Skin epidermis (tissue), 12 donors: Measurements from ENCODE around the gene HOXB6.

Source experiments
- H3K27ac ChIP-seq, 21 experiments: fragments of 200-600 bp; sonication (generic) in 11 of 21; one replicate each; pipeline ENCODE4 v1.5.0; 2020; ENCODE audit warnings: mild to moderate bottlenecking in 3 of 21, inconsistent platforms in 2 of 21, moderate library complexity in 2 of 21
- H3K4me3 ChIP-seq, 7 experiments: fragments of 200-600 bp; sonication (generic) in 2 of 7; one replicate each; pipeline ENCODE4 v1.5.0; 2020; ENCODE audit warnings: inconsistent platforms in 2 of 7, mild to moderate bottlenecking in 2 of 7, moderate library complexity in 1 of 7

Gene HOXB6

DNA sequence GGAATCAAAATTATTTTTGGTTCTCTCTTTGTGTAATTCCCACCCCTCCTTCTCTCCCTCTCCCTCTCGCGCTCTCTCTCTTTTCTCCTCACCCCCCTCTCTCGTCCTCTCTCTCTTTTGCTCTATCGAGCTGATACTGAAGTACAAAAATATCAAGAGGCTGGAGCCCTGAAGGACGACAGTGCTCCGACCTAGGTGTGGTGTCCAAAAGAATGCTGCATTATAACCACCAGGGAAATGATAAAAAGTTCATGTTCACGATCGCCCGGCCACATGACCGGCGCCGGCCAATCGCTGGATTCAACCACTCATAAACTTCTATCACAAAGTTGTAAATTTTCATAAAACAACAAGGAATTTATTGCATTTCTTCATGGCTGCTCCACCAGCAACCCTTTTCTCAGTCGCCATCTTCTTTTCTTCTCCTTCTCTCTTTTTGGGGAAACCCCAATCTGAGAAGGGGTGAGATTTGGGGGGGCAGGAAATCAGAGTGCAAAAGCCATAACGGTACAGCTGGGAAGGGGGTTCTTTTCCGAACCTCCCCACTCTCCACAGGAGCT, at the start of gene HOXB6:
Gene HOXB6, minus strand, starts transcription at position 217 of the 560 bp plus-strand sequence. CDS start 6,836 bp downstream, outside the sequence.
- peak within 1 kb of the TSS in 6 of 21 experiments; percentile 15 to 80 (median 39) for H3K27ac ChIP-seq
- H3K4me3 ChIP-seq: peak within 1 kb of the TSS in 3 of 7 experiments; percentile 24 to 25 (median 25)

DNA sequence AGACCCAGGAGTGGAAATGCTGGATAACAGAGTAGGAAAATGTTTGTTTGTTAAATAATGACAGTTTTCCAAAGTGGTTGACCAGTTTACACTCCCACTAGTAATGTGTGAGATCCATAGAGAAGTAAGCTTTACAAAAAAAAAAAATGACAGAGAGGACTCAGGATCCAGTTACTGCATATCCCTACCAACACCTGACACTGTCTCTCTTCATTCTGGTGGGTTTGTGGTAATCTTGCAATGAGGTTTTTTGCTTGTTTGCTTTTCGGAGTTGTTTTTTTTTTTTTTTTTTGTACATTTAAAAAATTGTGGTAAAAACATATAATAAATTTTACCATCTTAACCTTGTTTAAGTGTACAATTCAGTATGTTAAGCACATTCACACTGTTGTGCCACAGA, 45.0 kb upstream of the HOXB6 start:
- H3K27ac ChIP-seq: no peak overlapping the region
- H3K4me3 ChIP-seq: no peak overlapping the region

DNA sequence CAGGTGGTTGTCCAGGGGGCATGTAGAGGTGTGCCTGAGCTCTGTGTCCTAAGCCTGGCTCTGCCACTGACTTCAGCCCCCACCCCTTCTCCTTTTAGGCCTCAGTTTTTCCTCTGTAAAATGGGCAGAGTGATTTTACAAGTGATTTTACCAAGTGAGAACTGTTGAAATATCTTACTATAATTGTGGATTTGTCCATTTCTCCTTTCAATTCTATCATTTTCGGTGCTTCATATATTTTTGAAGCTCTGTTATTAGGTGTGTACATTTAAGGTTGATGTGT, 43.1 kb upstream of the HOXB6 start:
- Histone ChIP-seq H3K4me3 (no peak overlapping the region), H3K27ac (no peak overlapping the region)

DNA sequence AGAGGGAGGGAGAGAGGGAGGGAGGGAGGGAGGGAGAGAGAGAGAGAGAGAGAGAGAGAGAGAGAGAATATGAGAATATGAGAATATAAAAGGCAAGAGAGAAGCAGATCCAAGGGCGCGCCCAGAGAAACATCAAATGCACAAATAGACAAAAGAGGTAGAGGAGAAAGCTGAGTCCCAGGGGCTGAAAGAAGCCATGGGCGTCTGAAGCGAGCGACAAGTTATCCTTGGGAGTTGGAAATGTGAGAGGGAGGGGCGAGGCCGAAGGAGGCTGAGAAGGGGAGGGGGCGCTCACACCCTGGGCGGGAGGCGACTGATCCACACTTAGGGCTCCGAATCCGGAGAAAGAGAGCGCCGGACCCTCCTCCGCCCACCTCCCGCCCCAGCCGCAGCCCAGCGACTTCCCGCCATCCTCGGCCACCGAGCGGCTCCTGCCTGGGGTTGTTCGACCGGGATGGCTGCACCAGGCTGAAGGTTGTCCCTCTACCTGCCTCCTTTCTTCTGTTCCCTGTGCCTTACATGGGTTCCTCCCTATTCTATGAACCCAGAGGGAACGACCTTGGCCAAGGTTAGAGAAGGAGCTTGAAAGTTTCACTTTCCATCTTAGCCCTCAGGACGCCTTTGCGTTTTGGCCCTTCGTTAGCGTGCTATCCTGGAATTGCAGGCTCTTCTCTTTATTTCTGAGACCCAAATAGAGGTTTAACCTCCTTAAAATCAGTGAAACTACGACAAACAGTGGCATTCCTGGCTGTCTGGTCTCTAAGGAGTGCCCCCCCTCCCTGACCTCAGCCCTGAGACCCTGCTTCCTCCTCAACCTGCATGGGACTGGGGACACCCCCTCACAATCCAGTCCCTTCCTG, 42.5 kb upstream of the HOXB6 start:
- H3K4me3 ChIP-seq: peak overlapping the region; percentile 9 to 27 (median 22)

DNA sequence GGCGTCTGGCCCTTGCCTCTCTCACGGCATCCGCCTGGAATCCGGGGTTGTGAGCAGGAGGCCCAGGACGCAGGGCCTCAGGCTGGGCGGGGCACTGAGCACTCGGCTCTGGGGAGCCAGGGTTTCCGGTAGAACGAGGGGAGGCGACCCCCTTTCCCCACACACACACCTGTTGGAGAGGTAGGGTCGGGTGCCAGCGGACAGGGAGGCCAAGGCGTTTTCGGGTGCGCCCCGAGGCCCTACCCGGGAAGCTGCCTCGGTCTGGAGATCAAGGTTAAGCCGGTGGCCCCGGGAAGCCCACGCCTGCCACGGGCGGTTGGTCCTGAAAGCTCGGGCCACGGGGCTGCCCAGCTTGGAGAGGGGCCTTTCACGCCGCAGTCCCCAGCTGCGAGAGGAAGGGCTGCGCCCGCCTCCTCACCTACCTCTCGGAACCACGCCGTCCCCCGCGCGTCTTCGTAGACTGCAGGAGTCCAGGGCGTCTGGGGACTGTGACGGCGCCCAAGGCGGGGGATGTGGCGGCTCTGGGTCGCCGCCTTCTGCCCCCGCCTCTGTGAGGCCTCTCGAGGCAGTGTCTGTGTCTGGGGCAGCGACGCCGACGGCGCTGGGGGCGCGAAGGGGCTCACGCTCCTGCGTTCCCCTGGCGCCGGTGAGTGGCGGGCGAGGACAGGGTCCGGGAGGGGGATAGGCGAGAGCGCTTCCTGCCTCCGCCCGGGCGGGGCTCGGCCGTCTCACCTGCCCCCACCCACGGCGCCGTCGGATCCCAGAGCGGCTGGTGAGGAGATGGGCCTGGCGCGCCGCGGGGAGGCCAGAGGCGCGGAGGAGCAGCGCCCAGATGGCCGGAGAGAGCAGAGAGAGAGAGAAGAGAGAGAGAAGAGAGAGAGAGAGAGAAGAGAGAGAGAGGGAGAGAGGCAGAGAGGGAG, 41.7 kb upstream of the HOXB6 start:
- peak overlapping the region in 4 of 7 experiments; percentile 13 to 27 (median 16) for H3K4me3 ChIP-seq
- no peak overlapping the region for H3K27ac ChIP-seq

More for the DNA sequence above, 42.5 kb upstream of the HOXB6 start:
- H3K27ac ChIP-seq: no peak overlapping the region

DNA sequence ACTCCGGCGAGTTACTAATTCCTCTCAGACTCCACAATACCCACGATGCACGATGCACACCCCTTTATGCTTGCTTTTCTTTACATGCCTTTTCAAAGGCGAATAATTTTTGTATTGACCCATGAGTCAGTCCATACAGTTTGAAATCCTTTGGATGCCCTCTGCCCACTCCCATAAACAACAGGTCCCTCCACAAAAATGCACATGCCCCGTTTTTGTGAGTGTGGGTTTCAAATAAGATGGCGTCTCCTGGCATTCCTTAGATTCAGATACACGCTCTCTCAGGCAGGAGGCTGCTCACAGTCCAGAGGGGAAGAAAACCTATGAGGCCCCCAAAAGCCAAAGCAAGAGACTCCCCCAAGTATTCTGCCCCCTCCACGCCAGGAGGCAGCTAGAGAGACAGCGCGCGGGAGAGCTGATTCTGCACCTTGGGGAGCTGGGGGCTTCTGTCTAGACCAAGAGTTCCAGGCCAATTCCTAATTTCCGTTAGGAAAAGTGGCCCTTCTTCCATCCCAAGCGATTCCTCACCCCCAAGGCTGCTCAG, 40.9 kb upstream of the HOXB6 start:
- Histone ChIP-seq H3K4me3 (peak overlapping the region in 1 of 7 experiments; percentile 18), H3K27ac (no peak overlapping the region)

DNA sequence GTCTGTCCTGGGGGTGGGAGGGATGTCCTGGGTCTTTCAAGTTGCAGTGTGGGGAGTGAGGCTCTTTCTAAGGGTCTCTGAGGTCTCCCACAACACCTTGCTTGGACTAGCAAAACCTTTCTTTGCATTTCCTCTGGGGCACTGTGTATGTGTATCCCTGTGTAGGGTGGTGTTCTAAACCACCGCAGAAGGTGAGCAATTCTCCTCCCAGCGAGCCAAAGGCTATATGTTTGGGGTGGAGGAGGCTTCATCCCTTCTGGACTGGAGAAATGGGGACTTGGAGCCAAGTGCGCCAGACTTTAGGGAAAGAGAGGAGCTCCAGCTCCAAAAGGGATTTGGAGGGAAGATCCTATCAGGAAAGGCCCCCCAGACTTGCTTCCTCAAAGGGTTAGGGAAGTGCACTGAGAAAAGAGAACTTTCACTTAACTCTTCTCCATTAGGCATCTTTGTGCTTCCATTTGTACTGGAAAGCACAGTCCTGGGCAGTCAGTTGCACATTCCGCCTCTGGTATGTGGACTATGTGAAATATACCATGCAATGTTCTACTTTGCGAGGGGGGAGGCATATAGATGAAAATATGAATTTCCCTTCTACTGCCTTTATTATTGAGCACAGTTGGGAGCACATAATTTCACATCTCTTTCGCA, 40.2 kb upstream of the HOXB6 start:
- H3K27ac ChIP-seq: no peak overlapping the region
- H3K4me3 ChIP-seq: no peak overlapping the region

DNA sequence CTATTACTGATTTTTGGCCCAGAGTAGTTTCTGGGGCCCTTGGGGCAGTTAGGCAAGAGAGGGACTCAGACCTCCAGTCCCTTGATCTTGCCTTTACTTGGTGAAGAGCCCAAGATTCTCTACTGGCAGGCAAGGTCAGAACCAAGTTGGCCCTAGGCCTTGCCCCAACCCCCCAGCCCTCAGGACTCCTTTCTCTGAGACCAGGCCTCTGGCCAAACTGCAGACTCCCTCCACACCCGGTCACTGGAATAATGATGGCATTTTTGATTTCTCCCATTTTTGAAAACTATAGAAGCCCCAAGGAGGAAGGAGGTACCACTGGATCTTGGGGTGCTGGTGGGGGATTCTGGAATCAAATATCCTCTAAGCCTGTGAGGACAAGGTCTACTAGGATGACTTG, 39.4 kb upstream of the HOXB6 start:
- H3K4me3 ChIP-seq: no peak overlapping the region
- no peak overlapping the region for H3K27ac ChIP-seq

DNA sequence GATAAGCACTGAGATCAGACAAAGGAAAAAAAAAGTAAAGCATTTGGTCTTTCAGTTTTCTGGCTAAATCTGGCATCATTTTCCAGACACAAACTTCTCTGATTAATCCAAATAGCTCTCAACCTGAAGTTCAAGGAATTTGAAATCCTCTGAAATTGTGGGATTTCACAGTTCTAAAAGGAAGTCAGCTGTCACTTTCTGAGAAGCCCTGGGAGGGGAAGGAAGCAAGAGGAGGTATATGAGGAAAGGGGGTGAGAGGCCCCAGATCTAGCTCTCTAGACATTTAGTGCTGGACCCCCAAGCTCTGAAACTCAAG, 38.9 kb upstream of the HOXB6 start:
- no peak overlapping the region for H3K27ac ChIP-seq
- no peak overlapping the region for H3K4me3 ChIP-seq

DNA sequence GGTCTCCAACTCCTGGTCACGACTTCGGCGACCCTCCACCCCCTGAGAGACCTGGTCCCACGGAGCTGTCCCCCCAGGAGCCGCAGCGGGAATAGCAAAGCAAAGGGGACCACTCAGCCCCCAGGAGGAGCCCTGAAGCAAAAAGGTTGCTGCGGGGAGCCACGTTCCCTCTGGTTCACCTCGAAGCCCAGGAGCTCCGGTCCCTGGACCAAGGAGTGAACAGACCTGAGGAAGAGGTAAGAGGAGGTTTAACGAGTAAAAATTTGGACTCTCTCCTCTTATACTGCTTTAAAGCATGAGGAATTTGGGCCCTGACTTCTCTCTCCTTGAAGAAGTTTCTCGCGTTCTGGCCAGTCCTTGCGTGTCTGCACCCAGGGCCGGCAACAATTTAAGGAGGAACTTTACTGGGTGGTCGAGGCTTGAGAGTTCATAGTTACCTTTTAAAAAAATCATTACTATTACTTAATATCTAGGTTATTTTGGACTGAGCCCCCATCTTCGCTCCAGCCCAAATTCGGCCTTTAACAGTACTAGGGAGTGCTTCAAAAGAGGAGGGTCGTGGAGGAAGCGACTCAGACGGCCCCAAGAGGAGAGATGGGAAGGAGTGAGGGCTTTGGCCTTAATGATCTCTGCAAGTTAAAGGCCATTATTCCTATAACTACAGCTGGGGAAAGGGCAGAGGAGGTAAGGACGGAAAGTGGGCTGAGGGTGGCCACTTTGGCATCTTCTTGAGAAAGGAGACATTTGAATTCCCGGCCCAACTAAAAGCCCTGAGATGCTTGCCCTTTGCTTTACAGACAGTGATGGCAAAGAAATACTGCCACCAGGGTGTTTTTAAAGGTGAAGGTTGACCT, 38.3 kb upstream of the HOXB6 start:
- Histone ChIP-seq H3K4me3 (no peak overlapping the region), H3K27ac (no peak overlapping the region)

DNA sequence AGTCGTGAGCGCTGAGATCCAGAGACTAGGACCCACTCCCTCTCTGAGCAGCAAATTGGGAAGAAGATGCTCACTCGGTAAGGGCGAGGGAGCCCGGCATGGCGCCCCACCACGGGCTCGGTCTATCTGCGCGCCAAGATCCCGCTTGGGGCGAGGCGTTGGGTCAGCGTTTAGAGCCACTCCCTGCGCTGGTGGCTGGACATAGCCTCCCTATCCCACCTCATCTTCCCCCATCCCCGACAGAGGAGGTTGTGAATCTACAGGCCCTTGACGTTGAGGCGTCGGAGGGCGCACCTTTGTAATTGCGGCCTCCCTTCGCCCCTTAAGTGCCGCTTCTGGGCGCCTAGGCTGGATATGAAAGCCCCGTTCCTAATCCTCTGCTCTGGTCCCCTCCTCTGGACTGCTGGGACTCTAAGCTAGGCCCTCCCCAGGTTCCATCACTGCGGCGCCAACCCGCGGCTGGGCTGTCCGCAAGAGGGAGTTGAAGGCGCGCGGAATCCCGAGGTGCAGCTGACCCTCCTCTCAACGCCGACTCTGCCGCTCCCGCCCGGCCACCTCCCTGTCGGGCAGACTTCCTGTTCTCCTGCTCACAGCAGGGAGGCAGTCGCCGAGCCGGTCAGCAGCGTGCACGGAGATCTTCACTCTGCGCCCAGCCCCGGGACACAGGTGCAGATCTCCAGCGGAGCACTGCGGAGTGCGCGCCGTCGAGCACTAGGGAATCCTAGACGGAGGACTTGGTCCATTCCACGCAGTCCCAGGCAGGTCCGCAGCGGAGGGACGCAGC, 37.5 kb upstream of the HOXB6 start:
- Histone ChIP-seq H3K27ac (no peak overlapping the region), H3K4me3 (no peak overlapping the region)

DNA sequence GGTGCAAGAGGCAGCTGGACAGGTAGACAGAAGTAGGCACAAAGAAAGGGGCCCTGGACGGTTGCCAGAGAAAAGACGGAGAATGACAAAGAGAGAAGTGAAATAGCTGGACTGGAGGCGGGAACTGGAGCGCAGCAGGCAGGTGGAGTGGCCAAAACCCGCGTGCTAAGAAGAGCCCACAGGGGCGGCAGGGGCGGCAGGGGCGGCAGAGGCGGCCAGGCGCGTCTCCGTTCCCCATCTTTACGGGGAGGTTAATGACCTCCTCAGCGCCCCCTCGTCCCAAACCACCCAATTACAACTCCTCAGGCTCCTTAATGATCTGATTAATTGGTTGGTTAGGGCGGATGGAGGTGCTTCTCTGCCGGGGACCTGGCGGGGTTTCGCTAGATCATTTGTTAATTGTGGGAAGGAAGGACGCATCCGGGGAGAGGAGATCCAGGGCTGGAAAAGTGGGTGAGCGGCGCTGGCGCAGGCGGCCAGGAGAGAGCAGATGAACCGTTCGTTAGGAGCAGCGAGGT, 36.8 kb upstream of the HOXB6 start:
- H3K27ac ChIP-seq: no peak overlapping the region
- no peak overlapping the region for H3K4me3 ChIP-seq

DNA sequence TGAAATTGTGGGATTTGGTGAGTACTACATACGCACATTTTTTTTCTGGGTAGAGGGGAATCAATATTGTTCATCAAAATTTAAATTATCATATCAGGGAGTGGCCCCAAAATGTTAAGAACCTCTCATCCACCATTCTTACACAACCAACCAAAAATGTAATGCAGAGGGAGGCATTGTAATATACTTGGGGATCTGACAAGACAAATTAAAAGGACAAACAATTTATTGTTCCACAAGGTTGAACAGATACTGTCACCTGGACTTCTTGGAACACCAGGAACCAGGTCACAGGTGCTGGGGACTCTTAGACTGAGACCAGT, 36.0 kb upstream of the HOXB6 start:
- Histone ChIP-seq H3K4me3 (no peak overlapping the region), H3K27ac (no peak overlapping the region)

DNA sequence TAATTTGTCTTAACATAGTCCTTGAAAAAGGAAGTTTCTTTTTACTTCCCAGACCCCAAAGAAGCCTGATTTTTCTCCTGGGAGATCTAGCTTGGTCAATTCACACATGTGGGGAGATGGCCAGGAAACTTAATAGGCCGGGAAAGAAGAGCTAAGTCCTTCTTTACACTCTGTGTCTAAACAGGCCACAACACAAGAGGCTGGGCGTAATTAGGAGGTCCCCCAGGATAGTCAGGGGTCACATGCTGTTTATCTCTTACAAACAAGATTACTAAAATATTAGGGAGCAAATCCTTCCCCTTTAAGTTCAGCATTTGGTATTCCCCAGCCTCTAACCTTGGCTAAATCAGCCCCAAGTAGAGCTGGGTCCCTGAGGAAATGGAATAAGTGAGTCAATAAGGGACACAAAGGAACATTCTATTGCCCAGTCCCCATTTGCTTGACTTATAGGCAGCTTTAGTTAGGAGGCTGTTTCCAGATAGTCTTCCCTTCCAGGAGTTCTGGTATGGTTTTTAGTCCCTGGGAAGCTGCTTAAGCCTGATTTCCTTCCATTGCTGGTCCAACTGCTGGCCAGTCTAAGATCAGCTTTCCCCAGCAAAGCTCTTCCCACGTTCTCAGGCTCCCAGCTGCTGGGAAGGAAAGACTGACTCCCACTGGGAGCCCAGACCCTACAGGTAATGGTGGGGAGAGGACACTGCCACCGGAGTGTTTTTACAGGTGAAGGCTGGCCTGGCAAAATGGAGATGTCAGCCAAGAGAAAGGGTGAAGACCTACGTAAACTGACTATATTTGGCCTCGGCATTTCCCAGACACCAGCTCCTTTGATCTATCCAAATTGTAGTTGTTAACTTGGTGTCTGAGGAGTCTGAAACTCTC, 35.4 kb upstream of the HOXB6 start:
- no peak overlapping the region for H3K4me3 ChIP-seq
- H3K27ac ChIP-seq: no peak overlapping the region

DNA sequence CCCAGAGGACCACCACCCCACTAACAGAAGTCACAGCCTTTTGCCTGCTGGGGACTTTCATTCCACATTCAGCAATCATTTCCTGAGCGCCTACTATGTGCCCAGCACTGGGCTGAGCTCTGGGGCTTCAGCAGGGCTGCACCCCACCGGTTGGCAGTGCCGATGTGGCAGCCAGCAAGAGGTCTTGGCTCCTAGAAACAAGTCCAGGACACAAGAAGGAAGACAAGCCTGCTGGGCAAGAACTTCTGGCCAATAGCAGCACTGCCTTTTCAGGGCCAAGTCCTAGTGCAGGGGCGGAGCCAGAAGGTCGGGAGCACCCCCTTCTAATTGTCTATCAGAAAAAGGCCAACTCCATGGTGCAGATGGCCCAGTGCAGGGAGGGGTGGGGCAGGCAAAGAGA, 34.4 kb upstream of the HOXB6 start:
- no peak overlapping the region for H3K27ac ChIP-seq
- H3K4me3 ChIP-seq: no peak overlapping the region

DNA sequence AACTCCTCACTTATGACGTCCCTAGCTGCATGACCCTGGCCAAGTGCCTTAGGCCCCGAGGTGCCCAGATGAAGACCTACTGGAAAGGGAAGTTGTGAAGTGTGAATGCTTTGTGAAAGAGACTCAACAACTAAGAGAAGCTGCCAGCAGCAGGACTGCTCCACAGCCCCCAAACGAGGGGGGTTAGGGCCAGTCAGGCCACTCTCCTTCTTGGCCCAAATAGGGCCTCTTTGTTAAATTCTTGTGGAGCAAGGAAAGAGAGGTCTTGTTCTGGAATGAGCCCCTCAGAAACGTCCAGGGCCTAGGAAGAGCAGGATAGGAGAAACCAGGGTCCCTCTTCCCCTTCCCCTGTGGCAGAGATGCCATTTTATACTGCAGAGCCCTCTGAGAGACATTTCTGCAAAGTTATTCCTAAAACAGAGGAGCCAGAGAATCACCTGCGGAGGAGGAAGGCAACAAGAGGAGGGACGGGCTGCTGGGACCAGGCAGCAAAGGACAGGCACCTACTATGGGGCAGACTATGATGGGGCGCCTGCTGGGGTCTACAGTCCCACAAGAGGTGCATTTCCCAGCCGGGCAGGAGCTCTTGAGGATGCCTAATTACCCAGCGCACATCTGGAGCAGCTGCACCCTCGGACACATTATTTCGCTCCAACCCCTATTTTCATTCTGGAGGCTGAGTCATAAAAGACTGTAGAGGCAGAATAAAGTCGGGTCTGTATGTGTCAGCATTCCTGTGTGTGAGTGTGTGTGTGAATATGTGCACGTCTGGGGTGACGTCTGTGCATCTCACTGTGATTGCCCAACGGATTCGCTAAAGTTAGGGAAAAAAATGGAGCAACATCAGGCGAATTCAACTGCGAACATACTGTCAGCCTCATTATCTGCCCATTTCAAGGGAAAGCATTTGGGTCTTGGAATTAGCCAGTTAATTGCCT, 32.8 kb upstream of the HOXB6 start:
- no peak overlapping the region for H3K4me3 ChIP-seq
- no peak overlapping the region for H3K27ac ChIP-seq
